ENCODE results near the gene GBP4.

GBP4 gene

GRCh38 chr1:89149229-89149628 lies 49.5 kb downstream of the GBP4 start:
- Mint-ChIP-seq H3K27me3 (no peaks in the 10 kb centered on the region), H3K9me3 (no peaks in the 10 kb centered on the region), H3K4me1 (ENCODE audit: low read depth) (peaks cover 13% of the 10 kb centered on the region), H3K4me3 (no peak overlapping the region), H3K36me3 (ENCODE audit: low read depth) (no peaks in the 10 kb centered on the region), H3K27ac (no peak overlapping the region)
- no peak for DNase-seq

GRCh38 chr1:89147678-89148658 lies 50.8 kb downstream of the GBP4 start:
- Mint-ChIP-seq H3K36me3 (ENCODE audit: low read depth) (no peaks in the 10 kb centered on the region), H3K4me1 (ENCODE audit: low read depth) (peaks cover 13% of the 10 kb centered on the region), H3K27ac (no peak overlapping the region), H3K4me3 (no peak overlapping the region), H3K27me3 (no peaks in the 10 kb centered on the region), H3K9me3 (no peaks in the 10 kb centered on the region)
- no peak for DNase-seq

- Mint-ChIP-seq H3K36me3 (ENCODE audit: low read depth) (no peaks in the 10 kb centered on the region), H3K4me1 (ENCODE audit: low read depth) (peaks cover 12% of the 10 kb centered on the region), H3K27ac (no peak overlapping the region), H3K27me3 (no peaks in the 10 kb centered on the region), H3K4me3 (no peak overlapping the region), H3K9me3 (no peaks in the 10 kb centered on the region)
- DNase-seq = no peak
Measured at GRCh38 chr1:89146721-89147120, 52.0 kb downstream of the GBP4 start.

GRCh38 chr1:89143484-89143883 lies 55.3 kb downstream of the GBP4 start:
- Mint-ChIP-seq H3K36me3 (ENCODE audit: low read depth) (no peaks in the 10 kb centered on the region), H3K27me3 (no peaks in the 10 kb centered on the region), H3K9me3 (peaks cover 5% of the 10 kb centered on the region), H3K27ac (no peak overlapping the region), H3K4me3 (no peak overlapping the region), H3K4me1 (ENCODE audit: low read depth) (peaks cover 20% of the 10 kb centered on the region)
- DNase-seq = no peak

- Mint-ChIP-seq H3K4me3 (no peak overlapping the region), H3K4me1 (ENCODE audit: low read depth) (peaks cover 20% of the 10 kb centered on the region), H3K9me3 (peaks cover 9% of the 10 kb centered on the region), H3K27ac (no peak overlapping the region), H3K36me3 (ENCODE audit: low read depth) (no peaks in the 10 kb centered on the region), H3K27me3 (no peaks in the 10 kb centered on the region)
- DNase-seq = no peak
Measured at GRCh38 chr1:89142160-89142559, 56.6 kb downstream of the GBP4 start.

GRCh38 chr1:89133747-89134146 lies 65.0 kb downstream of the GBP4 start:
- Mint-ChIP-seq H3K36me3 (ENCODE audit: low read depth) (peaks cover 1% of the 10 kb centered on the region), H3K4me3 (no peak overlapping the region), H3K27me3 (no peaks in the 10 kb centered on the region), H3K27ac (no peak overlapping the region), H3K9me3 (peaks cover 13% of the 10 kb centered on the region), H3K4me1 (ENCODE audit: low read depth) (peaks cover 19% of the 10 kb centered on the region)
- DNase-seq = no peak

Data from activated T-cell treated with anti-CD3 and anti-CD28 coated beads, Interleukin-2, amount 50 U/mL, for 24 hours (primary cell).